Stimulated activated CD8-positive, alpha-beta memory T cell treated with anti-CD3 and anti-CD28 coated beads, Interleukin-15, amount 100 ng/mL, for 24 hours (primary cell): ENCODE measurements around the gene GALNTL6.

Source experiments
- DNase-seq: peaks from one replicate; pipeline ENCODE4 v3.0.0-alpha.2; 2020; ENCODE audit warnings: low read depth

The GALNTL6 gene

DNA sequence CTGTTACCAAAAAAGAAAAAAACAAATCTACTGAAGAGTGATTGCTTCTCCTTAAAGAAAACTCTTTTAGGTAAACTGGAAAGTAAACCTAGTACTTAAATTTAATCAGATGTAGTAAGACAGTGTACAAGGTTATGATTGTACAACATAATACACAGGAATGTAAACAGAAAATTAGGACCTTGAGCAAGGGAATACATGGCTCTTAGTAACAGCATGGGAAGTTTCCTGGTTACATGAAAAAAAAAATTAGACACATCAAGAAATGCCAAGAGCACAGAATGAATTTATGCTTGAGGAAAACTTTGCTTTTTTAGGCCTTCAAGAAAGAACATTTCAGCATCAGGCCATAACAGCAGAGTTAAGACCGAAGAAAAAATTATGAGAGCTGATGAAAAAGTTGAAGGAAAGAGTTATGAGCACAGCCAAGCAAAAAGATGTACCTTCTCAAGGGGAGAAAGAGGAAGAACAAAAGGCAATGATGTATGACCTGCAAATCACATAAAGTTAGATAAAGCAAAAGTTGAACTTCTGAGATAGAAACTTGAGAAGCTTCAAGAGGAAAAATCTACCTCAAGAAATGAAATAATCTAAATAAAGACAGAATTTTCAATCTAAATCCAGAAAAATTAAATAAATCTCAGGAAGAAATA is 311.6 kb downstream of the GALNTL6 start:
- DNase-seq: no peak

DNA sequence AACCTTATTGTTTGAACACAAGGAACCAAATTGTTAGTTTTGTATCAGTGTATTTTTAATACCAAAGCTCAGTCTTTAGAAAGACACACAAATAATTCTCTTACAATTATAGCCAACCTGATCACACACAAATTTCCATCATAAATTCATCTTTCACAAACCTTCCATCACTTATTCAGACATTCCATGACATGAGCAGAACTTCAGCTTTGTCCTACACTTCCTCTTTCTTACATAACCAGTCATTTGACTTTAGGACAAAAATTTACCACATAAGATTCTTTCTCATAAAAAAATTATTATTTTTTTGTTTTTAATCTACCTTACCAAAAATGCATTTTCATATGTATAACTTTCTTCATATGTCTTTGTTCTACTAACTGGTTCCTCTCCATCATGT is 312.2 kb downstream of the GALNTL6 start:
- no peak for DNase-seq

DNA sequence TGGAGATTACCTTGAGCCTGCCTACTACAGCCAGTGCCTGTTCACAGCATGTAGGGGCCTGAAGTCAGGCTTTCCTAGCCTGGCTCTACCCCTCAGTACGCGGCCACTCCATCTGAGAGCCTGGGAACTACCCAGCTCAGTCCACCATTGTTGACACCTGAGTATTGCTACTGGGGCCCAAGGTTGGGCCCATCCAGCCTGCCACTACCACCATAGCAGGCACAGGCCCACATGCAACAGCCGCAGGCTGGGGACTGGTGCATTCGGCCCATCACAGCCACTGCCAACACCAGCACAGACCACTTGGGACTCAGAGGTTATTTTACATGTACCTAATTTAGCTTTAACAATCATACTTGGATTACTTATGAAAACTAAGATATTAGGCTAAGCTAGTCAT is 314.0 kb downstream of the GALNTL6 start:
- DNase-seq: no peak

DNA sequence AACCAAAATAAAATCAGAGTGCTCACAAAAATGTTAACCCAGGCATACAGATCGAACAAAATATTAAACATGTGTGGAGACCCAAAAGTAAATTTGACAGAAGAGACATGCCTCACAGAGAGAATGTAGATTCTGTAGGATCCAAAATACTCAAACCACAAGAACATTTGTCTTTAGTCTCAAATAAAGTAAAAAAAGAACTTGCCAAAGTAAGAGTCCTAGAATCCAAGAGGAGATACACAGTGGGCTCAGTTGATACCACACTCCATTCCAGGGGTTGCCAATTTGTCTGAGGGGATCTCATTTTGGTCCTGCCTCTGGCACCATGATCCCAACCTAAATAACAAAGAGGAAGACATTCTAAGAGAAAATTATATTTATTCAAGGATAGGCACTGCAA is 316.4 kb downstream of the GALNTL6 start:
- no peak for DNase-seq

DNA sequence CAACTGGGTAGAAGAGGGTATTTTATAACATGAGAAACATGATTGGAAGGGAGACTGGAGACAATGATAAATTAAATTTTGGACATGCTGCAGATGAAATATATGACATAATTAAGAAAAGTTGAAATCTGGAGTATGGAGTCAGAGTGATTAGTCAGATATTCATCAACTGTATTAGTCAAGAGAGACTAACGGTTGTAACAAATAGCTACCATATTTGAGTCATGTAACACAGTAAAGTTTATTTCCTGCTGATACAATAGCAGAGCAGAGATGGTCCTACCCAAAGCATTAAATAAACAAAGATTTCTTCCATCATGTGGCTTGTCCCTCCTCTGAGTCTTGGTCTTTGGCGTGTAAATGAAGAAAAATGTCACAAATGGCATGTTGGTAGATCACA is 321.3 kb downstream of the GALNTL6 start:
- no peak for DNase-seq

DNA sequence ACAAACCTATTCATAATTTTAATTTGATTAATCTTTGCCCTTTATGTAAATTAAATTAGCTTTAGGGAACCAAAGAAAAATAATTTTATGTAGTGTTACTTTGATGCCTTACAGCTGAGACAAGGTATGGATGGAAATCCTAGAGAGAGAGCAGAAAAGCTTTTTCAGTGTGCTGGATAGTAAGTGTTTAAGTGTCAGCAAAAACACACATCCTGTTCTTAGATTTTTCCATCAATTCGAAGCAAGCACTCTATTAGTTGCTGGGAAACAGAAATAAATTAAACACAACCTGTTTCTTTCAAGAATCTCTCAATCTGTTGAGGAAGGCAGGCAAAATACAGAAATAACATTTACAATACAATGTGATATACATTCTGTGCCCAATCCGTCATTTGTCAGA is 327.8 kb downstream of the GALNTL6 start:
- no peak for DNase-seq

DNA sequence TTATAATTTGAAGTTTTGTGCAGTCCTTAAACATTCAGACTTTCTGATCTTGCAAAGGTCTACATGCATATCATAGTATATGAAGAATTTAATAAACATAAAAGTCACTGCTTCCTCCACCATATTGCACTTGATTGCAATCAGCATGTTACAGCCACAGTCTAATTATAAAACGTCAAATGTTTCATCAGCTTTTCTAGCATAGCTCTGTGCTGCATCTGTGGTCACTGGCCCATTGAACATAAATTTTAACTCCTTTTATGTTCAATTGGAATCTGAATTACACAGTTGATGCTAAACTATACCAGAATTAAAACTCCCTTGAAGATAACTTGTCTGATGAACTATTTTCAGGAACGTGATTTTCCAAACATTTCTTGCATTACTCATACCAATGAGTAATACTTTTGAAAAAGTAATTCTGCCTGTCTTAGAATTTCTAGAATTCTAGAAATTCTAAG is 329.1 kb downstream of the GALNTL6 start:
- DNase-seq: no peak

DNA sequence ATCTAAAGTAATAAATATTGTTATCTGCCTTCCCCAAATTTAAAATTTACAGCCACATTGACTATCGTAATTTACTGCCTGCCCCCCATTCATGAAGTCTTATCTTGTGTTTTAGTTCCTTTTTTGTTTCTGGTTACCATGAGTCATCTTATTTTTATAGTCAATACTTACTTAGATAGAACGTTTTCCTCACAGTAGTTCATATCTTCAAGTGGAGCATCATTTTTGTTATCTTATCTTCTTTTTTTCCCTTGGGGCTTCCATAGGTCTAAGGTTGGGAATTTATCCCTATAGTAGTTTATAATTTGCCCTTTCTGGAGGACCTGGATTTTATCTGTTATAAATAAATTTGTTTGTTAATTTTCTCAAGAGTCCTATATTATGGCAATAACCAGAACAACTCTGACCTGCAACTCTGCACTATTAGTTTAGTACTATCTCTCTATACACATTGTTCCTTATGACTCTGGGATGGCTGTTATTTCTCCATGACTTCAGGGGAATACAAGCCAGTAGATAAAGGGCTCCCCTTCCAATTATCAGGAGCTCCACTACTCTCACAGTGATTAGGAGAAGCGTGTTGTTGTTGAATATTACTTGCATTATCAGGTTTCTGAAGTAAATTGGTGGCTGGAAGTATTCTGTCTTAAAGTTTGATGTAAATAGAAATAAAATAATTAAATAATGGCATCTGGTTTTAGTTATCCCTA is 330.6 kb downstream of the GALNTL6 start:
- DNase-seq: no peak

DNA sequence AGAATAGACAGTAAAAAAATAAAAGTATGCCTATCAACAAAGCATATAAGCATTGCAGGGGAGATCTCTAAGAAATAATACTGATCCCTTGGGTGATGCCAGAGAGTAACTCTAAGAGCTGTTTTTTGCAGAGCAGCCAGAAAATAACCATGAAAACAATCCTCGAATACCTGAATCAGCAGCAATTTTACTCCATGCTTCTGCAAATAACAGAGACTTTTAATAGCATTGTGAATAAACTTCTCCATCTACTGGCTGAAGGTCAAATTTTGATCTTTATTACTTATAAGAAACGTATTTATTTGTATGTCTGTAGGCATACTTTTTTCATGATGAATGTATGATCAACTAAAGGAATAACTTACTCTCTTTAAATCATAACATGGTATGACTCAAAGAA is 334.5 kb downstream of the GALNTL6 start:
- no peak for DNase-seq

DNA sequence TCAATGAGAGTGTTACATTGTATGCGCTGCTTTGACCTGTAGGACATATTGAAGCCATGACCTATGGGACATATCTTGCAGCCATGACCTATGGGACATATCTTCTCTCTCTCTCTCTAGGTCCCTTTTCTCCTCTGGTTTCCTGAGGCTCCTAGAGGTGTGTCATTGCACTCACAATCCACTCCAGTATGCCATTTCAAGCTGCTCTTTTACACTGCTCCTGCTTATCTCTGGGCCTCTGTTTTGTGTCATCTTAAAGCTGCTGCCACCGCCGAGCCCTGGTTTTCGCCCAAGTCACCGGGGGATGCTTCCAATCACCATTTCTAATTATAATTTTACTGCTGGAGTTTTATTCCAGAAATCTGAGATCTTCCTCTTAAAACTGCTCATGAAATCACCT is 336.1 kb downstream of the GALNTL6 start:
- no peak for DNase-seq

DNA sequence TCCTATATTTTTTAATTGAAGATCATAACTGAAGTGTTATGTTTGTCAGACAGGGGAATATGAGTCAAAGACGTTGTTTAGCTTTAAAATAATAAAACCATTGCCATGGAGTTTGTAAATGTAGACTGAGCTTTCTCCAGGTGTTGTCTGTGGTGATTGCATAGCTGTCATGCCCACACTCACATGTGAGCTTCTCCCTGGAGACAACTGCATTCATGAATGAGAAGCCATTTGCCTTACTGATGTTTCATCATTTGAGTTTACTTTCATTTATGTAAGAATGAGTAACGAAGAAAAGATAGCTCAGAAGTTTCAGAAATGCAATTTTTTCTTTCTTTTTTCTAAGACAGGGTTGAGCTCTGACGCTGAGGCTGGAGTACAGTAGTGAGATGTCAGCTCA is 339.1 kb downstream of the GALNTL6 start:
- DNase-seq: no peak

DNA sequence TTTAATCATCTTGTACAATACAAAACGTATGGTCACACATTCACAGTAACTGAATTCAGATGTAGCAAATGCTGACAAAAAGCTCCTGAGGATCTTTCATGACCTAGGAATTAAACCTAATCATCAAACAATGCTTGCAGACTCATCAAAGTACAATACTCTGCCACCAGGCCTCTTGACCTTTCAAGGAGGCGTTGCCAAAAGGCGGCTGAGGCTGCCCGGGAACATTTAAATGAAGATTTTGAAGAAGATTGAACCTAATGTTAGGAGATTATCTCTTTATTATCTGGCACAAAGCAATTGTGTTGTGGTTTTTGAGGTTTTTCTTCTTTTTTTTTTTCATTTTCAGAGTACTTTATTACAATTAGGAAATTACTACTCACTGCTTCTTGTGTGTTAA is 340.5 kb downstream of the GALNTL6 start:
- no peak for DNase-seq

DNA sequence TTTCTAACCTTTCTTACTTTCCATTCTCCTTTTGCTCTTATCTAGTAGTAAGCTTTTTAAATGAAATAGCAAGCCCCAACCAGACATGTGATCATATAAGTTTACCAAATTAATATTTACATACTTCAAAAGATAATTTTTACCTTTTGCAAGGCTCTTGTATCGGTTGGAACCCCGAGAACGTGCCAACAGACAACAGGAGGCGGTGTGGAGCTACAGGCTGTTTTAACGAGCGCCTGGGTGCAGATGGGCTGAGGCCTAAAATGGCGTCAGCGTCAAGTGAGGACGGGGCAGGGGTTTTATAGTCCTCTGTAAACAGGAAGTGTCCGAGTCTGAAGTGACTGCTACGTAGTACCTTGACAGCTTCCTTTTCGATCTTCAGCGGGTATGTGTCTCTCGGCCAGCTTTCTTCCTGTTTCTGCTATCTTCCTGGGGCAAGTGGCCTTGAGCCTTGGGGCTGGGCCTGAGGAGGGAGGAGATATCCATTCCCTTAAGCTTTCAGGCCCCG is 342.7 kb downstream of the GALNTL6 start:
- no peak for DNase-seq

DNA sequence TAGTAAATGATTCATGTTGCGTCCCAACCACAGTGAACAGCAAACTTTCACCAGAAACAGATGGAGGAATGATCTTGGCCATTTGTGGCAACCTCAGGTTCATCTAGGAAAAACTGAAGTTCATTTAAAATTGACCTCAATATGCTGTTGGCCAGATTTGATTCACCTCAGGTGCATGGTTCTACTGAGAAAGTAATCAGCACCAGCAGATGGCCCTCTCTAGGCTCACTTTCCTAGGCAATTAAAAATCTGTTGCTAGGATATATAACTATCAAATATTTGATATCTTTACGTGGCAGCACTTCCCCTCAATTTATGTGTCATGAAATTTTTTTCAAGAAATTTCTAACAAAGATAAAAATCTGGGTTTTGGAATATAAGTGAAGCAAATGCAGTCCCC is 344.7 kb downstream of the GALNTL6 start:
- no peak for DNase-seq

DNA sequence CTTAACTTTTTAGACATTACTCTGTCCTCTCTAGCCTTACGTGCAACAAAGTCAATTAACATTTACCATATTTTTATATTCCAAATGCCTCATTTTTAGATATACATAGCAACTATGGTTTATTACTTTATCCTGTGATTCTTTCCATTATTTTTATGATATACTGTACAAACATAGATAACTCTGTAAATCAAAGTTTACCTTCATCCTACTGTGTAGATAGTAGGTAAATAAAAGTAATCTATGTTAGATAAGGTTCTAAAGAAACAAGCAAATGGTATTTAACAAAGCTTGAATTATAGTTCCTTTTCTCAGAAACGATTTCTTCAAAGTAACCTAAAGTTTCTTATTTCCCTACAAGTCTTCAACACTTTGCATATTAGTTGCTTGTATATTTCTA is 350.0 kb downstream of the GALNTL6 start:
- DNase-seq: no peak

DNA sequence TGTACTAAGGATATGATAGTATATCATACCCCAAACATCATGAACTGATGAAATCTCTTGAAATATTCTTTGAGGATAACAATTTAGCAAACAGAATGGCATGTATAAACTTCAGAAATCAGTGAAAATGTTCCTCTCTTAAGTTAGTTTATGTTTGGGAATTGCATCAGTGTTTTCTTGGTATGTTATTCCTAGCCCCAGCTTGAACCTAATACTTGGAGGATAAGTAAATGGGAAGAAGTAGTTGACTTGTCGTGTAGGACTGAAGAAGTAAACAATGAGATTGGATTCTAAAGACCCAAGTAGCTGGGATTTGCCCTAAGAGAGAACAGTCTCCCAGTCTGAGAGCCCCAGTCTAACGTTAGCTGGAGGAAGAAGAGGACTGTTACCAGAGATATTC is 355.7 kb downstream of the GALNTL6 start:
- DNase-seq: no peak

DNA sequence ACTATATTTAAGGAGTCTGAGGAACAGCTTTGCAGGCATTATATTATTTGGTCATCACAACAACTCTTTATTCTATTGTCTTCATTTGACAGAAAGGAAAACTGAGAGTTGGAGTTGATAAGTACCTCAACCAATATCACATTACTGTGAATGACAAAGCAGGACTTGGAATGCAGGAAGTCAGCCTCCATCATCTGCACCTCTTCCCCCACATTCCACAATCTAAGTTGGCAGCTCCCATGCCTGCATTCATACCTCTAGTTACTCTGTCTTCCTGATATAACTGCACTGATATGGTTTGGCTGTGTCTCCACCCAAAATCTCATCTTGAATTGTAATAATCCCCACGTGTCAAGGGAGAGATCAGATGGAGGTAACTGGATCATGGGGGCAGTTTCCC is 356.7 kb downstream of the GALNTL6 start:
- no peak for DNase-seq

DNA sequence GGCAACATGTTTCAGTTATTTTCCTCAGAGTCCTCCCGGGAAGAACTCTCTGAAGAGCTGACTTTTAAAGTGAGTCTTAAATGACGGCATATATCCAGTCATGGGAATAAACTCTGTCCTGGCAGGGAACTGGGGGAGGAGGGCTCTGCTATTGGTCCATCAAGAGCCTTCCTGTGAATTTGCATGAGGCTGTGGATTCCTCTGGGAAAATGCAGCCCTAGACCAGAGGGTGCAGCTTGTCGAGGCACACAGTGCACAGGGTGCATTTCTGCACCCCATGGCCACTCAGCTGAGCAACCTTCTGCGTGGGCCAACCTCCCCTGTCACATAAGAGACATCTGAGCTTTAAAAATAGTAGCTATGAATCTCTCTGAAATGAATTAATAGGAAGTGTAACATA is 360.0 kb downstream of the GALNTL6 start:
- no peak for DNase-seq

DNA sequence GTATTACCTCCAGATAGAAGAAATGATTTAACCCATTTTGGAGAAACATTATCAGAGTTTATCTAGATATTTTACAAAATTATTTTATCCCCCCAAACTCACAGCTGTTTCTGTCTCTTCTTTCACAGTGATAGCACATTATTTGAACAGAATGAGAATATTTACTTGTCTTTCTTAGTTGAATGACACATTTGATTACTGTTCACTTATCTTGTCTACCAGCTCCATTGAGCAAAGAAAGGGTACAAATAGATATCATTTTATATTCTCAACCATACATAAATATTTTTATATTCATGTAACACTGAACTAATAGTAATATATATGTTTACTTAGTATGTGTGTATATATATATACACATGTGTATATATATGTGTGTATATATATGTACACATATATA is 364.2 kb downstream of the GALNTL6 start:
- DNase-seq: no peak

DNA sequence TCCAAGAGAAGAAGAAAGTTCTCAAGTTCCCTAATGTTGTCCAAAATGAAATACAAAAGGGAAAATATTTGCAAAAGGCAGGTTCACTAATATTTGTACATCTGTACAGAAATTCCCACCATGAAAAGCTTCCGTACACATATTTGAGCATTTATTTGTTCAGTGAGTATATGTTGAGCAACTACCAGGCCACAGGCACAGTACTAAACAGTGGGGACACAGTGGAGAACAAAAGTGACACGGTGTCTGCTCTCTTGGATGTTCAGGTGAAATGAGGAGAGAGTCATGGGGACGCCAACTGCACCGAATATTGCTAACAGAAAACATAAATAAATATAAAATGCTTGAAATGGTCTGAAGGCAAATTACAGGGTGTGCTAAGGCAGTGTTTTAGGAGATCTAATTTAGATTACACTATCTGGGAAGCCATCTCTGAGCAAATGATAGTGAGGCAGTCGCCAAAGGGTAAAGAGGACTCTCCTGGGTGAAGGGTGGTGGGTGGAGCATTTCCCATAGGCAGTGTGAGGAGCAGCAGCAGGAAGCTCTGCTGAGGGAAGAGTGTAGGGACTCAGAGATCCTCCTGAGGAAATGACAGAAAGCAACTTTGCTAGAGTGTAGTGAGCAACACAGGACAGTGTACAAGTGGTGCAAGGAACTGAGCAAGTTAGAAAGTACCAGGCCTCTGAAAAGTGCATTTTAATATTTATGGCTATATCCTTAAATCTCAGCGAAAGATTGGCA is 375.2 kb downstream of the GALNTL6 start:
- DNase-seq: no peak

DNA sequence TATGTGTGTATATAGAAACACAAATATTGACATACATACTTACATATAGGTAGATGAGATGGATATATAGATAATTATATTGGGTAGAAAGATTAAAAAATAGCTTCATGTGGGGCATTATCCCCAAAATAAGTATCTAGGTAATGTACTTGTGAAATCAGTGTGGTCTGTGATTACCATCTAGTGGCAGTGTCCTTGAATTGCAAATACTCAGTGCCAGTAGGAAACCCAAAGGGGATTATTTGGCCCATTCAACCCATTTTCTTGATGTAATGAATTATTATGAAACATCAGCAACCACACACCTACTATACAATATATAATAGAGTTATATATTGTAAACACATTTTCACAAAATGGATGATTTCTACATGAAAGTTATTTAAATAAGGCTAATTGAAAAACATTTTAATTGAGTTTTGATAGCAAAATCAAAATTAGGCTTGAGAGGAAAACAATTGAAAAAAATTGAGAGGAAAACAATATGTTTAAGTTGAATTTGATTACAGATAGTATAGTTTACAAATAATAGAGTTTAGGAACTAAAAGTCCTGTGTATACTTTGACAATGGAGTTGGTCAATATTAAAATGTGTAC is 389.4 kb downstream of the GALNTL6 start:
- DNase-seq: no peak

DNA sequence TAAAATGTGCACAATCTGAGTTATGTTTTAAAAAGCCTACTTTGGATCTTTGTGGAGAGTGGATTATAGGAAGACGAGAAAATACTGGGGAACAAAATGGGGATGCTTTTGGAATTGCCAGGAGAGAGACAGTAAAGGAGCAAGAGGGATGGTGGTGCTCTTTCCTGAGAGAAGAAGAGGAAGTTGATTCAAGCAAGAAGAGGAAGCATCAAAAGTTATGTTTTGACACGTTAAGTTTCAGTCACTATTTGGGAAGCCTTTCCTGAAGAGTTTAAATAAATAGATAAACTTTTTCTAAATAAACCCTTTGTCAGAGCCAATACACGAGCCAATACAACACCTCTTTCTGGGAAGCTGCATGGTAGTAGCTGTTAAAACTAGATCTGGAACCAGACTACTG is 394.1 kb downstream of the GALNTL6 start:
- no peak for DNase-seq

DNA sequence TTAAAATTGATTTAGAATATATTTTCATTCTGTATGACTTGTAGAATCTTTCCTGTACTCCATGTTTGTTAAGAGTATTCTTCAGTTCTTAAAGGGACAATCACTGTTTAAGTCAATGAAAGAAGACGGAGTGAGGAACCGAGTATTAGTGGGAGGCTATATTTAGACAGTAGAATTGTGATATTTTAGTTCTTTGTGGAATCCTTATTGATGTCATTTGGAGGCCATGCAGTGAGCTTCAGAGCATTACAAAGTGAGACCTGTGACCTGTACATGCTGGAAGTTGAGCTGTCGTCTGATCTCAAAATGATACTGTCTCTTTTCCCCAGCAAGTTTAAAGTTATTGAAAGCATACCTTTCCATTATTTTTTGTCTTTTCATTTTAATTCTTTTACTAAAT is 394.7 kb downstream of the GALNTL6 start:
- no peak for DNase-seq
